Ascending aorta (tissue), 2 donors: ENCODE results near the gene EYA3. TPM values are rescaled to one million over a fixed set of nuclear protein-coding genes. Genes with fewer than 3 reads are reported as not detected.

ENCODE experiments used
- DNase-seq, 2 donors: peaks; one replicate each; pipeline ENCODE4 v3.0.0-alpha.2; 2019; ENCODE audit warnings: low spot score in 2 of 2
- H3K27ac ChIP-seq, 2 donors: fragments of 200-600 bp; sonication (generic); one replicate each; pipeline ENCODE4 v1.5.1; 2016 to 2017; ENCODE audit warnings: mild to moderate bottlenecking in 1 of 2
- H3K27me3 ChIP-seq: fragments of 200-600 bp; sonication (generic); one replicate; pipeline ENCODE4 v1.5.1; 2017
- H3K36me3 ChIP-seq, 2 donors: fragments of 200-600 bp; sonication (generic); one replicate each; pipeline ENCODE4 v1.5.1; 2016
- H3K4me1 ChIP-seq, 2 donors: fragments of 200-600 bp; sonication (generic); one replicate each; pipeline ENCODE4 v1.5.1; 2016 to 2017; ENCODE audit warnings: mild to moderate bottlenecking in 1 of 2
- H3K4me3 ChIP-seq, 2 donors: fragments of 200-600 bp; sonication (generic); one replicate each; pipeline ENCODE4 v1.5.1; 2016 to 2017; ENCODE audit warnings: mild to moderate bottlenecking in 1 of 2
- H3K9me3 ChIP-seq, 2 donors: fragments of 200-600 bp; sonication (generic); one replicate each; pipeline ENCODE4 v1.5.1; 2016
- intact Hi-C: fragments of 100-400 bp; cut with DNase I; formaldehyde crosslinking; loops from one replicate; pipeline ENCODE4 v1.15.1; 2023
- total RNA-seq: library from RNA; depleted of rRNA; stranded (reverse); fragments of >200 nt; gene quantifications from one replicate; pipeline ENCODE4 v1.1.0, GENCODE V29; 2016
- TF ChIP-seq, protein P1 (sequence below), 3 experiments: fragments of 200-600 bp in 2 of 3; fragments of 450-650 bp in 1 of 3; sonication (generic) in 2 of 3; IDR thresholded peaks; one replicate each; pipeline ENCODE4 v1.5.1; 2016 to 2019; ENCODE audit warnings: antibody characterized with exemption in 3 of 3, mild to moderate bottlenecking in 1 of 3, moderate library complexity in 1 of 3

The EYA3 gene
- total RNA-seq, 1 donor from 2014 or later: 52.6 TPM

DNA sequence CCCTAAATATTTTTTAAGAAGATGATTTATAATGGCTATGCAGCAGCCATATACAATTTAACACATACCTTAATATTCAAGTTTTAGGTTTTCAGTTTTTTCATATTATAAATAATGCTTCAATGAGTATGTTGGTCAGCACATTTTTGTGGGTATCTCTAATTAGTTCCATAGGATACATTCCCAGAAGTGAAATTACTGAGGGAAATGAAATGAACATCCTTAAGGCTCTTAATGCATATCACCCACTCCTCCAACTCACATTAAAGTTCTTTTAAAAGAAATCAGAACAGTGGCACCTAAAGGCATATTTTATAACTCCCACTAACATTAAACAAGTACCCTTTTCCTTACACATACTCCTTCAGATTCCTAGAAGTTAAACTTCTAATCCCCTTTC lies 56.1 kb downstream of the EYA3 start:
- Histone ChIP-seq H3K9me3 (no peaks in the 10 kb centered on the region), H3K36me3 (no peaks in the 10 kb centered on the region), H3K4me3 (no peak overlapping the region), H3K27ac (peak overlapping the region in 1 of 2 donors; percentile 13), H3K4me1 (peaks cover 0 to 29% of the 10 kb centered on the region in 2 donors), H3K27me3 (no peaks in the 10 kb centered on the region)
- no peak for DNase-seq
- intact Hi-C loops: no loop called here
- TF ChIP-seq, protein P1, sequence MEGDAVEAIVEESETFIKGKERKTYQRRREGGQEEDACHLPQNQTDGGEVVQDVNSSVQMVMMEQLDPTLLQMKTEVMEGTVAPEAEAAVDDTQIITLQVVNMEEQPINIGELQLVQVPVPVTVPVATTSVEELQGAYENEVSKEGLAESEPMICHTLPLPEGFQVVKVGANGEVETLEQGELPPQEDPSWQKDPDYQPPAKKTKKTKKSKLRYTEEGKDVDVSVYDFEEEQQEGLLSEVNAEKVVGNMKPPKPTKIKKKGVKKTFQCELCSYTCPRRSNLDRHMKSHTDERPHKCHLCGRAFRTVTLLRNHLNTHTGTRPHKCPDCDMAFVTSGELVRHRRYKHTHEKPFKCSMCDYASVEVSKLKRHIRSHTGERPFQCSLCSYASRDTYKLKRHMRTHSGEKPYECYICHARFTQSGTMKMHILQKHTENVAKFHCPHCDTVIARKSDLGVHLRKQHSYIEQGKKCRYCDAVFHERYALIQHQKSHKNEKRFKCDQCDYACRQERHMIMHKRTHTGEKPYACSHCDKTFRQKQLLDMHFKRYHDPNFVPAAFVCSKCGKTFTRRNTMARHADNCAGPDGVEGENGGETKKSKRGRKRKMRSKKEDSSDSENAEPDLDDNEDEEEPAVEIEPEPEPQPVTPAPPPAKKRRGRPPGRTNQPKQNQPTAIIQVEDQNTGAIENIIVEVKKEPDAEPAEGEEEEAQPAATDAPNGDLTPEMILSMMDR (IDR thresholded peaks at IDR 0.05): no peak

DNA sequence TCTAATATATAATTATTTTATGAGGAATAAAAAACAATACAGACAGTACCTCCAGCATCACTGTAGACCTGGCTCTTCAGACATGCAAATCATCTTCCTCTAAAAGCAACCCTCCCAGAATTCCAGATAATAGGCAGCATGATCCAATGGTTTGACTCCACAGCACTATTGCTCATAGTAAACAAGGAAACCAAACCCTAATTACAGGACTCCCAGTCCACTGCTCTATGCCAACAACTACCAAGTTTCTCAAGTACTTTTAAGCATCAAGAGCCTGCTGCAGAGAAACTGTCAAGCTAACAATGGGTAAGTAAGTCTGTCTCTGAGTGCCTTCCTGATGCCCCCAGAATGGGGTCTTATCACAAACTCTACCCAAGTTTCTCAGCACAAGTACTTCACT lies 57.2 kb downstream of the EYA3 start:
- intact Hi-C loops: no loop called here
- TF ChIP-seq, protein P1 (IDR thresholded peaks at IDR 0.05): no peak
- Histone ChIP-seq H3K27me3 (no peaks in the 10 kb centered on the region), H3K9me3 (no peaks in the 10 kb centered on the region), H3K27ac (peak overlapping the region; percentile 42 to 55), H3K4me3 (no peak overlapping the region), H3K36me3 (peaks cover 0 to 2% of the 10 kb centered on the region in 2 donors), H3K4me1 (peaks cover 0 to 25% of the 10 kb centered on the region in 2 donors)
- DNase-seq: no peak

DNA sequence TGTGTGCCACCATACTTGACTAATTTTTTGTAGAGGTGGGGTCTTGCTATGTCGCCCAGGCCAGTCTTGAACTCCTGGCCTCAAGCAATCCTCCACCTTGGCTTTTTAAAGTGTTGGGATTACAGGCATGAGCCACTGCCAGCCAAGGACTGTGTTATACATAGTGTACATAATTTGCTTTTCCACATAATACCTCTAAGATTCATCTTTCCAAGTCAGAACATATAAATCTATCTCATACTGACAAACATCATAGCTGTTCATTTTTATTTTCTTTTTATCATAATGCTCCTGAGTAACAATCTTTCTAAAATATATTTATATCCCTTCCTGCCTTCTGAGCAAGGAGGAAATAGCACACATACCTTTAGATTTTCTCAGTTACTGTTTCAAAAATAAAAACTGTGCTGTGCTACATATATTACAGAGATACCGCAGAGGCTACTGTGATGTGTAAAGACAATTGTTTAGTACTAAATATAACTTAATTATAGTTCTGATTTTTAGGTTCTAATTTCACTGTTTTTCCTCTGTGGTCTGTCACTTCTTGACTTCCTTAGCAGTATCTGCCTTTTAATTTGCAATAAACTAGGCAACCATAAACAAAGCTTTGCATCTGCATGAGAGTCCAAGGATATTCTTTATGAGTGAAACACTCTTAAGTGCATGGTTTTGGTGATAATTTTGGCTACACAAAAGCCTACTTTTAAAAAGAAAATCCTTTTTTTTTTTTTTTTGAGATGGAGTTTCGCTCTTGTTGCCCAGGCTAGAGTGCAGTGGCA lies 59.3 kb downstream of the EYA3 start:
- H3K36me3 ChIP-seq: peaks cover 4 to 10% of the 10 kb centered on the region in 2 donors
- TF ChIP-seq, protein P1 (IDR thresholded peaks at IDR 0.05): no peak
- peaks cover 0 to 25% of the 10 kb centered on the region in 2 donors for H3K4me1 ChIP-seq
- no peaks in the 10 kb centered on the region for H3K9me3 ChIP-seq
- no peak overlapping the region for H3K4me3 ChIP-seq
- DNase-seq: no peak
- H3K27me3 ChIP-seq: no peaks in the 10 kb centered on the region
- intact Hi-C loops: loop anchor here (5.0 kb wide), 1 partner anchor 58 kb away; the partner anchor contains the start of gene EYA3
- peak overlapping the region; percentile 74 to 89 for H3K27ac ChIP-seq

DNA sequence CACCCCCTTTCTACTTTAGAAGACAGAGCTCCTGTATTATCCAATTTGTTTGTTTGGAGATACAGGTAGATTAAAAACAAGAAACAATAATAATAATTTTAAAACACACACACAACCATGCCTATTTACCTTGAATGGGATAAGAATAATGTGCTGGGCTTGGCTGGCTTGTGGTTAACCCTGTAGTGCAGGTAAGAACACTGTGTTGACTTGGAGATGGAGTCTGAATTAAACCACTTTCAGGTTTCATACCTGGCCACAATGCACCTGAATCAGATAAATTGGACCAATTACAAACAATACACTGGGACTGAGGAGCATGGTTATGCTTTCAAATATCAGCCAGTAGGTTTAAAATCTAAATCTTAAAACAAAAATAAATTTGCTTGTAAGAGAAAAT lies 60.8 kb downstream of the EYA3 start:
- H3K27ac ChIP-seq: peak overlapping the region; percentile 17 to 89
- DNase-seq: no peak
- no peak overlapping the region for H3K4me3 ChIP-seq
- peaks cover 0 to 25% of the 10 kb centered on the region in 2 donors for H3K4me1 ChIP-seq
- H3K9me3 ChIP-seq: no peaks in the 10 kb centered on the region
- TF ChIP-seq, protein P1 (IDR thresholded peaks at IDR 0.05): no peak
- intact Hi-C loops: loop anchor here (5.0 kb wide), 1 partner anchor 60 kb away; the partner anchor contains the start of gene EYA3
- H3K27me3 ChIP-seq: no peaks in the 10 kb centered on the region
- peaks cover 4 to 10% of the 10 kb centered on the region in 2 donors for H3K36me3 ChIP-seq

DNA sequence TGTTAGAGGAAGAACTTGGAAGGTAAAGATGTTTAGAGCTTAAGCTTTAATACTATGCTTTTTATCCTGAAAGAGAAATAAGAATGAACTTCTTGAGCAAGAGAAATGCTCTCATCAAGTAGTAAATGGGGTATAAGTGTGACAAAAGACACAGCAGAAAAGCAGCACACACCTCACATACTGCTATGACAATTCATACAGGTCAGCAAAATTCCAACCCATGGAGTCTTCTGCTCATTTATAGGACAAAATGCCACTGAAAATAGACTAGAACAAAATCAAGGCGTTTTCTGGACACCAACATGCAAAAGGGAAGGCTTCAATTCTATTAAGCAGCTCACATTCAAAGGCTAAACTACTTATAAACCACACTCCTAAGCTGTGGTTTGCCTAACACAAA lies 61.2 kb downstream of the EYA3 start:
- H3K9me3 ChIP-seq: no peaks in the 10 kb centered on the region
- H3K27me3 ChIP-seq: no peaks in the 10 kb centered on the region
- peaks cover 0 to 25% of the 10 kb centered on the region in 2 donors for H3K4me1 ChIP-seq
- TF ChIP-seq, protein P1 (IDR thresholded peaks at IDR 0.05): no peak
- H3K27ac ChIP-seq: peak overlapping the region; percentile 17 to 89
- no peak overlapping the region for H3K4me3 ChIP-seq
- intact Hi-C loops: loop anchor here (5.0 kb wide), 1 partner anchor 60 kb away; the partner anchor contains the start of gene EYA3
- DNase-seq: no peak
- H3K36me3 ChIP-seq: peaks cover 4 to 10% of the 10 kb centered on the region in 2 donors
